Muscle of leg (tissue), 11 donors: ENCODE measurements around the gene LAMA2. TPM values are rescaled to one million over a fixed set of nuclear protein-coding genes. Genes with fewer than 3 reads are reported as not detected.
A peak's percentile ranks its signal among the peaks of the same experiment; 100 is the strongest.

Experiments used
- DNase-seq: peaks from one replicate; pipeline ENCODE4 v3.0.0; 2013
- H3K27ac ChIP-seq: one replicate; pipeline ENCODE4 v1.5.1; 2013; ENCODE audit warnings: mild to moderate bottlenecking, low read length, control low read depth
- H3K27me3 ChIP-seq: one replicate; pipeline ENCODE4 v1.6.1; 2013; ENCODE audit warnings: low read length; ENCODE audit not compliant: control insufficient read depth, insufficient read depth
- H3K36me3 ChIP-seq: one replicate; pipeline ENCODE4 v1.6.1; 2013; ENCODE audit warnings: low read length; ENCODE audit not compliant: control insufficient read depth, insufficient read depth
- H3K4me1 ChIP-seq: one replicate; pipeline ENCODE4 v1.6.1; 2013; ENCODE audit warnings: low read length; ENCODE audit not compliant: control insufficient read depth, insufficient read depth
- H3K4me3 ChIP-seq: one replicate; pipeline ENCODE4 v1.5.1; 2013; ENCODE audit warnings: low read length, control low read depth
- H3K9me3 ChIP-seq: replicated peaks from 2 replicates; pipeline ENCODE4 v1.6.1; 2013; ENCODE audit warnings: low read depth, low read length; ENCODE audit not compliant: control insufficient read depth
- WGBS: methylation state at CpG from one replicate; pipeline ENCODE4 v1.1.5; 2013; ENCODE audit warnings: missing lambda C conversion rate; ENCODE audit not compliant: insufficient coverage; 5-methylcytosine and 5-hydroxymethylcytosine counted together
- polyA plus RNA-seq, 8 donors: library from polyadenylated mRNA; unstranded; fragments of 120-200 nt; gene quantifications; one replicate each; pipeline versions ENCODE4 v1.2.1 to v1.2.3, GENCODE V29; 2013; ENCODE audit warnings: inconsistent platforms in 1 of 8, low replicate concordance in 1 of 8; ENCODE audit not compliant: insufficient read length in 8 of 8, insufficient read depth in 1 of 8
- total RNA-seq: library from RNA; stranded (reverse); fragments of 120-200 nt; gene quantifications from one replicate; pipeline ENCODE4 v1.2.4, GENCODE V29; 2013

Gene LAMA2
- total and polyA plus RNA-seq, 9 donors, result 105 to 165 (median 140) TPM

- no CpG with 5 or more reads among the region's 2 CpGs for WGBS
- H3K4me1 ChIP-seq, result no peaks in the 10 kb centered on the region
- DNase-seq, result no peak
- H3K36me3 ChIP-seq, result peaks cover 3% of the 10 kb centered on the region
- H3K27ac ChIP-seq, result no peak overlapping the region
- no peak overlapping the region for H3K4me3 ChIP-seq
- no peaks in the 10 kb centered on the region for H3K27me3 ChIP-seq
- H3K9me3 ChIP-seq, result no peaks in the 10 kb centered on the region
Measured at GRCh38 chr6:129302671-129303070, 419.7 kb downstream of the LAMA2 start.

GRCh38 chr6:129306826-129307225 lies 423.9 kb downstream of the LAMA2 start:
- no peak overlapping the region for H3K4me3 ChIP-seq
- H3K36me3 ChIP-seq, result peaks cover 3% of the 10 kb centered on the region
- DNase-seq, result no peak
- H3K4me1 ChIP-seq, result no peaks in the 10 kb centered on the region
- no CpG with 5 or more reads among the region's 1 CpG for WGBS
- H3K27me3 ChIP-seq, result no peaks in the 10 kb centered on the region
- no peak overlapping the region for H3K27ac ChIP-seq
- H3K9me3 ChIP-seq, result no peaks in the 10 kb centered on the region

- Histone ChIP-seq H3K9me3 (no peaks in the 10 kb centered on the region), H3K27me3 (no peaks in the 10 kb centered on the region), H3K4me1 (peaks cover 2% of the 10 kb centered on the region), H3K4me3 (no peak overlapping the region), H3K36me3 (peaks cover 3% of the 10 kb centered on the region), H3K27ac (no peak overlapping the region)
- no peak for DNase-seq
- no CpG with 5 or more reads among the region's 2 CpGs for WGBS
Measured at GRCh38 chr6:129307845-129308244, 424.9 kb downstream of the LAMA2 start.

- peaks cover 3% of the 10 kb centered on the region for H3K36me3 ChIP-seq
- no peak overlapping the region for H3K27ac ChIP-seq
- WGBS, result no CpG with 5 or more reads among the region's 1 CpG
Measured at GRCh38 chr6:129309154-129309553, 426.2 kb downstream of the LAMA2 start.

GRCh38 chr6:129312880-129313279 lies 429.9 kb downstream of the LAMA2 start:
- 25% methylated on average over 2 of the region's 3 CpGs for WGBS
- peaks cover 3% of the 10 kb centered on the region for H3K4me1 ChIP-seq
- H3K9me3 ChIP-seq, result no peaks in the 10 kb centered on the region
- peak; percentile 23 for DNase-seq
- no peak overlapping the region for H3K27ac ChIP-seq
- H3K27me3 ChIP-seq, result no peaks in the 10 kb centered on the region
- peaks cover 19% of the 10 kb centered on the region for H3K36me3 ChIP-seq
- no peak overlapping the region for H3K4me3 ChIP-seq

More at GRCh38 chr6:129309154-129309553, 426.2 kb downstream of the LAMA2 start:
- Histone ChIP-seq H3K27me3 (no peaks in the 10 kb centered on the region), H3K4me3 (no peak overlapping the region), H3K4me1 (peaks cover 3% of the 10 kb centered on the region), H3K9me3 (no peaks in the 10 kb centered on the region)
- DNase-seq, result no peak

GRCh38 chr6:129314575-129314974 lies 431.6 kb downstream of the LAMA2 start:
- DNase-seq, result peak; percentile 55
- Histone ChIP-seq H3K27ac (peak overlapping the region; percentile 10), H3K4me1 (peaks cover 3% of the 10 kb centered on the region), H3K27me3 (no peaks in the 10 kb centered on the region), H3K36me3 (peaks cover 19% of the 10 kb centered on the region), H3K4me3 (no peak overlapping the region), H3K9me3 (no peaks in the 10 kb centered on the region)
- 91% methylated on average over 6 of the region's 9 CpGs for WGBS

GRCh38 chr6:129317931-129318820 lies 435.2 kb downstream of the LAMA2 start:
- H3K27me3 ChIP-seq, result no peaks in the 10 kb centered on the region
- no peak overlapping the region for H3K27ac ChIP-seq
- no peaks in the 10 kb centered on the region for H3K4me1 ChIP-seq
- no CpG with 5 or more reads among the region's 3 CpGs for WGBS
- peak; percentile 32 for DNase-seq
- H3K9me3 ChIP-seq, result no peaks in the 10 kb centered on the region
- peaks cover 23% of the 10 kb centered on the region for H3K36me3 ChIP-seq
- H3K4me3 ChIP-seq, result no peak overlapping the region

- no CpG with 5 or more reads among the region's 2 CpGs for WGBS
- peaks cover 24% of the 10 kb centered on the region for H3K36me3 ChIP-seq
- H3K9me3 ChIP-seq, result no peaks in the 10 kb centered on the region
- H3K4me3 ChIP-seq, result no peak overlapping the region
- no peaks in the 10 kb centered on the region for H3K4me1 ChIP-seq
- DNase-seq, result no peak
- H3K27me3 ChIP-seq, result no peaks in the 10 kb centered on the region
- H3K27ac ChIP-seq, result no peak overlapping the region
Measured at GRCh38 chr6:129320892-129321291, 438.0 kb downstream of the LAMA2 start.

GRCh38 chr6:129321303-129321702 lies 438.4 kb downstream of the LAMA2 start:
- DNase-seq, result no peak
- no peak overlapping the region for H3K27ac ChIP-seq
- H3K4me1 ChIP-seq, result no peaks in the 10 kb centered on the region
- H3K36me3 ChIP-seq, result peaks cover 23% of the 10 kb centered on the region
- H3K27me3 ChIP-seq, result no peaks in the 10 kb centered on the region
- H3K4me3 ChIP-seq, result no peak overlapping the region
- 83% methylated on average over 1 of the region's 2 CpGs for WGBS
- no peaks in the 10 kb centered on the region for H3K9me3 ChIP-seq

- no peak for DNase-seq
- WGBS, result no CpG with 5 or more reads among the region's 5 CpGs
- peaks cover 29% of the 10 kb centered on the region for H3K36me3 ChIP-seq
- no peaks in the 10 kb centered on the region for H3K27me3 ChIP-seq
- H3K27ac ChIP-seq, result no peak overlapping the region
- H3K9me3 ChIP-seq, result no peaks in the 10 kb centered on the region
- H3K4me3 ChIP-seq, result no peak overlapping the region
- no peaks in the 10 kb centered on the region for H3K4me1 ChIP-seq
Measured at GRCh38 chr6:129324345-129324744, 441.4 kb downstream of the LAMA2 start.
